PC-9 (cell line): ENCODE data around the gene SHFL. TPM values are rescaled to one million over a fixed set of nuclear protein-coding genes. Genes with fewer than 3 reads are reported as not detected.

Source experiments
- BruUV-seq: library from RNA; stranded (reverse); fragments of 400-500 nt; replicated peaks from 2 replicates; lab custom pipeline; 2021; lab: Mats Ljungman, UMichigan
- CTCF ChIA-PET: fragments of 300-600 bp; sonication (Branson Sonifier 250); formaldehyde crosslinking; loops from one replicate; lab custom pipeline; 2022; ENCODE audit warnings: antibody characterized with exemption; lab: Charles Lee
- POLR2A ChIA-PET: fragments of 300-600 bp; sonication (Branson Sonifier 250); formaldehyde crosslinking; loops from one replicate; lab custom pipeline; 2022; ENCODE audit warnings: antibody characterized with exemption; ENCODE audit not compliant: unreplicated experiment; lab: Charles Lee
- DNase-seq, 2 experiments: peaks; one replicate each; pipeline versions ENCODE4 v3.0.0 to v3.0.0-alpha.2; 2015 to 2022; ENCODE audit warnings: mixed read lengths in 1 of 2
- H2AFZ ChIP-seq: fragments of 200-600 bp; sonication (generic); 2 replicates; pipeline ENCODE4 v1.8.1; 2017; ENCODE audit warnings: antibody characterized with exemption
- H3F3A ChIP-seq: fragments of 200-600 bp; sonication (generic); 2 replicates; pipeline ENCODE4 v1.8.1; 2017; ENCODE audit warnings: antibody characterized with exemption, mild to moderate bottlenecking, low read depth; ENCODE audit not compliant: insufficient read depth
- H3K27ac ChIP-seq: fragments of 200-600 bp; sonication (generic); 2 replicates; pipeline ENCODE4 v1.6.1; 2016; ENCODE audit warnings: mixed run types
- H3K27me3 ChIP-seq: fragments of 200-600 bp; sonication (generic); 2 replicates; pipeline ENCODE4 v1.6.1; 2016; ENCODE audit warnings: low read depth, mixed run types; ENCODE audit not compliant: insufficient read depth
- H3K36me3 ChIP-seq: fragments of 200-600 bp; sonication (generic); 2 replicates; pipeline ENCODE4 v1.6.1; 2016; ENCODE audit warnings: low read depth, mixed run types
- H3K4me1 ChIP-seq: fragments of 200-600 bp; sonication (generic); replicated peaks from 2 replicates; pipeline ENCODE4 v1.6.1; 2016; ENCODE audit warnings: mixed run types; ENCODE audit not compliant: insufficient read depth
- H3K4me2 ChIP-seq: fragments of 200-600 bp; sonication (generic); 2 replicates; pipeline ENCODE4 v1.6.1; 2017; ENCODE audit warnings: mixed run types
- H3K4me3 ChIP-seq: fragments of 200-600 bp; sonication (generic); 2 replicates; pipeline ENCODE4 v1.6.1; 2016; ENCODE audit warnings: mixed run types
- H3K79me2 ChIP-seq: fragments of 200-600 bp; sonication (generic); 2 replicates; pipeline ENCODE4 v1.6.1; 2017; ENCODE audit warnings: low read depth, mixed run types
- H3K9me2 ChIP-seq: fragments of 200-600 bp; sonication (generic); 2 replicates; pipeline ENCODE4 v1.8.1; 2017; ENCODE audit warnings: mild to moderate bottlenecking; ENCODE audit not compliant: insufficient read depth
- H3K9me3 ChIP-seq: fragments of 200-600 bp; sonication (generic); 2 replicates; pipeline ENCODE4 v1.8.1; 2016; ENCODE audit warnings: low read depth; ENCODE audit not compliant: insufficient read depth
- H4K20me1 ChIP-seq: fragments of 200-600 bp; sonication (generic); 2 replicates; pipeline ENCODE4 v1.8.1; 2017; ENCODE audit not compliant: insufficient read depth
- CTCF ChIP-seq: fragments of 200-600 bp; sonication (generic); conservative IDR thresholded peaks from 2 replicates; pipeline ENCODE4 v1.6.1; 2017; ENCODE audit warnings: mixed run types, antibody characterized with exemption, mild to moderate bottlenecking, moderate library complexity
- EZH2 ChIP-seq: fragments of 200-600 bp; sonication (generic); IDR thresholded peaks from 2 replicates; pipeline ENCODE4 v1.8.0; 2017; ENCODE audit warnings: antibody characterized with exemption, low read depth
- intact Hi-C: fragments of 100-400 bp; cut with micrococcal nuclease; formaldehyde crosslinking; loops from one replicate; pipeline ENCODE4 v1.10.0; 2022; ENCODE audit not compliant: unreplicated experiment
- total RNA-seq: library from RNA; stranded (reverse); gene quantifications from 2 replicates; pipeline ENCODE4 v1.2.3, GENCODE V29; 2021

Gene SHFL
- total RNA-seq, 1 experiment from 2014 or later: 25.6 TPM

GRCh38 chr19:10112037-10112761 lies 26.1 kb downstream of the SHFL start:
- Histone ChIP-seq H3K4me1 (peaks cover 8% of the 10 kb centered on the region), H4K20me1 (peaks cover 75% of the 10 kb centered on the region), H3K9me2 (no peaks in the 10 kb centered on the region), H3K4me2 (no peak overlapping the region), H3K27me3 (no peaks in the 10 kb centered on the region), H2AFZ (no peak overlapping the region), H3K36me3 (peaks cover 48% of the 10 kb centered on the region), H3K9me3 (no peaks in the 10 kb centered on the region), H3K27ac (no peak overlapping the region), H3K4me3 (no peak overlapping the region), H3K79me2 (peaks cover 26% of the 10 kb centered on the region), H3F3A (peaks cover 91% of the 10 kb centered on the region)
- no peak for DNase-seq
- TF ChIP-seq EZH2 (no peak), CTCF (no peak)
- CTCF ChIA-PET: interaction anchor here (0.6 kb wide), 1 partner anchor 91 kb away, joined by 11 read pairs; no protein-coding TSS in a partner anchor
- POLR2A ChIA-PET: no interaction called here
- intact Hi-C loops: no loop called here
- no TSS peak for BruUV-seq

GRCh38 chr19:10112895-10113591 lies 26.9 kb downstream of the SHFL start:
- ChIA-PET POLR2A (no interaction called here), CTCF (no interaction called here)
- no TSS peak for BruUV-seq
- H3K4me3 ChIP-seq: no peak overlapping the region
- H3K4me2 ChIP-seq: no peak overlapping the region
- intact Hi-C loops: no loop called here
- no peak overlapping the region for H3K27ac ChIP-seq
- no peak for DNase-seq
- no peaks in the 10 kb centered on the region for H3K4me1 ChIP-seq
- H3K9me3 ChIP-seq: no peaks in the 10 kb centered on the region
- peaks cover 80% of the 10 kb centered on the region for H4K20me1 ChIP-seq
- H3K27me3 ChIP-seq: no peaks in the 10 kb centered on the region
- TF ChIP-seq EZH2 (no peak), CTCF (peak; percentile 53)
- H3K36me3 ChIP-seq: peaks cover 46% of the 10 kb centered on the region
- peaks cover 26% of the 10 kb centered on the region for H3K79me2 ChIP-seq
- H2AFZ ChIP-seq: no peak overlapping the region
- no peaks in the 10 kb centered on the region for H3K9me2 ChIP-seq
- H3F3A ChIP-seq: peaks cover 91% of the 10 kb centered on the region

DNA sequence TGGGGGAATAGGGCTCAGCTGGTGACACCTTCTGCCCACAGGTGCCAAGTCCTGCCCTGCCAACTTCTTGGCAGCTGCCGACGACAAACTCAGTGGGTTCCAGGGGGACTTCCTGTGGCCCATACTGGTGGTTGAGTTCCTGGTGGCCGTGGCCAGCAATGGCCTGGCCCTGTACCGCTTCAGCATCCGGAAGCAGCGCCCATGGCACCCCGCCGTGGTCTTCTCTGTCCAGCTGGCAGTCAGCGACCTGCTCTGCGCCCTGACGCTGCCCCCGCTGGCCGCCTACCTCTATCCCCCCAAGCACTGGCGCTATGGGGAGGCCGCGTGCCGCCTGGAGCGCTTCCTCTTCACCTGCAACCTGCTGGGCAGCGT lies 27.5 kb downstream of the SHFL start:
- no peak overlapping the region for H3K4me2 ChIP-seq
- CTCF ChIA-PET: no interaction called here
- H3K4me1 ChIP-seq: no peaks in the 10 kb centered on the region
- H3K36me3 ChIP-seq: peaks cover 40% of the 10 kb centered on the region
- POLR2A ChIA-PET: no interaction called here
- H3K9me3 ChIP-seq: no peaks in the 10 kb centered on the region
- no peak overlapping the region for H3K4me3 ChIP-seq
- no TSS peak for BruUV-seq
- intact Hi-C loops: no loop called here
- peaks cover 85% of the 10 kb centered on the region for H4K20me1 ChIP-seq
- no peak for DNase-seq
- H2AFZ ChIP-seq: no peak overlapping the region
- peaks cover 26% of the 10 kb centered on the region for H3K79me2 ChIP-seq
- no peaks in the 10 kb centered on the region for H3K27me3 ChIP-seq
- peaks cover 88% of the 10 kb centered on the region for H3F3A ChIP-seq
- H3K27ac ChIP-seq: no peak overlapping the region
- no peak for TF ChIP-seq CTCF
- no peak for TF ChIP-seq EZH2
- H3K9me2 ChIP-seq: no peaks in the 10 kb centered on the region
